Measurements from ENCODE around the gene LDHD.

DNA sequence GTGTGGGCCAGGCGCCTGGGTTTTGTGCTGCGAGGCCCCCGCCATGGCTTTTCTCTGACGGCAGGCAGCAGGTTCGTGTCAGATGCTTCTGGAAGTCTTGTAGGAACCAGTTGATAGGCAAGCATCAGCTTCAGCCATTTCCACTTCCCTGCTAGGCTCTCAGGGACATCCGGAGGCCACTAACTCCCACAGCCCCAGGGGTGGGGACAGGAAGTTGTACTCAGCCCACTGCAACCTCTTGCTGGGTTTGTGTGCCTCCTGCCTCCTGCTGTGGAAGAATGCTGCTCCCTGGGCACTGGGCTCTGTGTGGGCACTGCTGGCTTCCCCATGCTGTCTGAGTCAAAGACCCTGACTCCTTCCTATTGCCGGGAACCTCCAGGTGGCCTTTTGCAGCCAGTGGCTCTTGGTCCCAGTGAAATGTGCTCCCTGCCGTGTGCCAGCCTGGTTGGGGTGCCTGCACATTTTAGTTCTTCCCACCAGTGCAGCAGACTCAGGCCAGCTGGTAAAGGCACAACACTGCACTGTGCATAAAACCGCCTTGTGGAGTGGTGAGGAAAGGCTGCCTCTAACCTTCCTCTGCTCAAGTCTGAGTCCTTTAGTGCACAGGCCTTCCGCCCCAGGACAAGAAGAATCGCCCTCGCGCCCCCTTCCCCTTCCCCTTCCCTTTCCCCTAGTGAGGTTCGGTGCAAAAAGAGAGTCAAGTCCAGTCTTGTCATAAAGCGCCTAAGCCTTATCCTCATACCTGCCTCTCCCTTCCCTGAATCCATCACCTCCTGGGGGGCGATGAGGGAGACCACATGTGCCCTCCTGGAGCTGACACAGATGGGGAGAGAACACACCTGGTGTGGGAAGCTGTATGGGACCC, 16.6 kb downstream of the LDHD start:
- TF ChIP-seq CTCF (IDR thresholded peaks at IDR 0.05) (no peak), ZFX (IDR thresholded peaks at IDR 0.05; ENCODE audit: borderline replicate concordance) (no peak)

All from 22Rv1 (cell line).